T-helper 2 cell treated with Interferon-gamma antibody and Interleukin-4, amounts not matched to agents 5 μg/mL and 100 μg/mL, for 36 hours (primary cell): Measurements from ENCODE around the gene MYH15.
A peak's percentile ranks its signal among the peaks of the same experiment; 100 is the strongest.
"Not testable (repeated sequence)": the region's sequence is repeated elsewhere in the genome, so short reads cannot be mapped to it uniquely, and the experiment has no call there.

Source experiments
- DNase-seq: peaks from one replicate; pipeline ENCODE4 v3.0.0; 2021; ENCODE audit warnings: low spot score
- H3K27ac Mint-ChIP-seq: one replicate; pipeline ENCODE4 v1.8.0; 2021; ENCODE audit warnings: mild to moderate bottlenecking, mixed read lengths
- H3K27me3 Mint-ChIP-seq: one replicate; pipeline ENCODE4 v1.8.0; 2021; ENCODE audit warnings: low read depth, mixed read lengths
- H3K36me3 Mint-ChIP-seq: one replicate; pipeline ENCODE4 v1.8.0; 2021; ENCODE audit warnings: low read depth, mixed read lengths
- H3K4me1 Mint-ChIP-seq: one replicate; pipeline ENCODE4 v1.8.0; 2021; ENCODE audit warnings: low read depth, mixed read lengths
- H3K4me3 Mint-ChIP-seq: one replicate; pipeline ENCODE4 v1.8.0; 2022; ENCODE audit warnings: mild to moderate bottlenecking, moderate library complexity, mixed read lengths
- H3K9me3 Mint-ChIP-seq: one replicate; pipeline ENCODE4 v1.8.0; 2021; ENCODE audit warnings: mixed read lengths

The MYH15 gene

DNA sequence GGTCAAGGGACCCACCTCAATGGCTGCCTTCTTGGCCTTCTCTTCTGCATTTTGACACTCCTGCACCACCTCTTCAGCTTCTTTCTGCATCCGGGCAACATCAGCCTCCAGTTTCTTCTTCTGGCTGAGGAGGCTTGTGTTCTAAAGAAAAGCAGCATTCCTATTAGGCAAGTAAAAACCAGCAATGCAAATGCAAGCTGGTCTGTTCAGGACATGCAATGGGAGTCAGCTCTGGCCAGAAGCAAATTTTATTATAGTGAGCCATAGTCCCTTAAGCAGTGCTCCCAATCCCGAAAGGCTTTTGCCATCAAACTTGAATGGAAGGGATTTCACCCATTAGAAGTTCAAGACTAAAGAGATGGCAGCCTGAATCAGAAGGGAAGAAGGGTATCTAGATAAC, 116.4 kb downstream of the MYH15 start:
- H3K4me3 Mint-ChIP-seq: no peak overlapping the region
- peaks cover 1% of the 10 kb centered on the region for H3K4me1 Mint-ChIP-seq
- DNase-seq: no peak
- no peak overlapping the region for H3K27ac Mint-ChIP-seq
- peaks cover 35% of the 10 kb centered on the region for H3K27me3 Mint-ChIP-seq
- no peaks in the 10 kb centered on the region for H3K36me3 Mint-ChIP-seq
- no peaks in the 10 kb centered on the region for H3K9me3 Mint-ChIP-seq

DNA sequence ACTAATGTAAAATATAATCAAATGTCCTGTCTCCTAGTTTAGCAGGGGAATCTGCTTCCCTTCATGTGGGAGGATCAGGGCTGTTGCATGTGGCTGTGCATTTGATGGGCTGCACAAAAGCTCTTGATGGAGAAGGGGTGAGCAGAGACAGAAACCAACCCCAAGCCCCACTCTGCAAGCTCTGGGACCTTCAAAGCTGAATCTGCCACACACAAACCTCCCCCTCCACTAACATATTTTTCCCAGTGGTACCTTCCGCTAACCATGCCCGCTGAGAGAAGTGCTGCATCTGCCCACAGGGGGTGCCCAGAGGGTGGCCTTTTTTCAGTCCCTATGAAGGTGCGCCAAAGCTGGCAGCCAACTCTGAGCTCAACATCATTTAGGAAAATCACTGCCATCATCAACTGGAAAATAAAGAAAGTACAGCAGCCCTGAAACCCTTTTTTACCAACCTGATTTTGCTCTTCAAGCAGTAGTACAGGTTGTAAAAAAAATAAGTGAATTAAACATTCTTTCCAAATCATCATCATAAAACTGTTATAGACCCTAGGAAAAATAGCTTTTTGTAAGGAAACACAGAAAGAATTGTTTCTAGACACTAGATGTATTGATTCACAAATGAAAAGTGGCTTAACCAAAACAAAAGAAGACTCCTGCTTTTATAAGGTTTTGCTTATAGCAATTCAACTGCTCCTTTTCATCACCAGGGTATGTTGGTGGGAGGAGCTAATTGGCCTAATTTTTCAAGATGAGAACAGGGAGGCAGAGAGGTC, 117.1 kb downstream of the MYH15 start:
- H3K27me3 Mint-ChIP-seq: peaks cover 30% of the 10 kb centered on the region
- H3K27ac Mint-ChIP-seq: no peak overlapping the region
- H3K36me3 Mint-ChIP-seq: no peaks in the 10 kb centered on the region
- no peak for DNase-seq
- H3K4me1 Mint-ChIP-seq: peaks cover 5% of the 10 kb centered on the region
- no peaks in the 10 kb centered on the region for H3K9me3 Mint-ChIP-seq
- no peak overlapping the region for H3K4me3 Mint-ChIP-seq

DNA sequence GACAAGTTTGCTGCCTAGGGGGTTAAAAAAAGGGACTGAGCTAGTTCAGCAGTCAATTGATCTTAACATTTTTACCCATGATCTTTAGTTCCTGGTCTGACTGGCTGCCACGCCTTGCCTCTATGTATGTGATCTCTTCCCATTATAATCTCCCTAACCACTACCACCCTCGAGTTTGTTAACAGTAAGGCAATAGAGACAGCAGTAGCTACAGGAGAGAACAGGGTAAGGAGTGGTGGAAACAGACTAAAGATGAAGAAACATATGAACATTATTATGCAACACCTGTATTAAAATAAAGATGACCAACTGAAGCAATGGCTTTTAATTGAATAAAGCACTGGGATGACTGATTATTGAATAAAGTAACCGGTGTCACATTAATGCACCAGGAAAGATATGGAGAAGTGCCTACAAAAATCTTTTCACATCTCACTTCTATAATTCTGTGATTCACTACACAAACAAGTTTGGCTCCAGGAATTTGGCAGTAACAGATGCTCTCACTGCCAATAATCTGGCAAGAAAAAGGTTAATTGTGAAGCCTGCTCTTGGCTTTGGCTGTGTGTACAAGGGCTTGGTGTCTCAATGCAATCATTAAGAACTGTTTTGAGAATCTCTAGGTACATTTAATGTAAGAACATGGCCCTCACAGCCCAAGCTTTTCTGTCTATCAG, 118.3 kb downstream of the MYH15 start:
- peaks cover 17% of the 10 kb centered on the region for H3K4me1 Mint-ChIP-seq
- peaks cover 26% of the 10 kb centered on the region for H3K27me3 Mint-ChIP-seq
- no peak overlapping the region for H3K27ac Mint-ChIP-seq
- DNase-seq: no peak
- H3K9me3 Mint-ChIP-seq: no peaks in the 10 kb centered on the region
- H3K36me3 Mint-ChIP-seq: no peaks in the 10 kb centered on the region
- no peak overlapping the region for H3K4me3 Mint-ChIP-seq

DNA sequence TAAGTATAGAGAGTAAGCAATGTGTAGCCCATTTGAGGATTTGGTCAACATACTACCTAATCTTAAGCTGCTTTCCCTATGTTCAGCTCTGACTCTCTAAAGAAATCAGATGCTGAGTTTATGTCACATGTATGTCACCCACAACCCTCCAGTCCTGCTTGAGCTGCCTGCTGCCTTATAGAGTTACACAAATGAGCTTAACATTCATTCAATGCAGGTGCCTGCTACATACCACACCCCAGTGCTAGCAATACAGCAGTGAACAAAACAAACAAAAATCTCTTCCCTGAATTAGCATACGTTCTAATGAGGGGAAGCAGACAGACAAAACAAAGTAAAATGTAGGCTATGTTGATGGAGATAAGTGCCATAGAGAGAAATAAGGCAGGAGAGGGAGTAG, 121.0 kb downstream of the MYH15 start:
- Mint-ChIP-seq H3K4me1 (peaks cover 25% of the 10 kb centered on the region), H3K36me3 (no peaks in the 10 kb centered on the region), H3K4me3 (no peak overlapping the region), H3K9me3 (no peaks in the 10 kb centered on the region), H3K27me3 (peaks cover 21% of the 10 kb centered on the region), H3K27ac (no peak overlapping the region)
- DNase-seq: no peak

DNA sequence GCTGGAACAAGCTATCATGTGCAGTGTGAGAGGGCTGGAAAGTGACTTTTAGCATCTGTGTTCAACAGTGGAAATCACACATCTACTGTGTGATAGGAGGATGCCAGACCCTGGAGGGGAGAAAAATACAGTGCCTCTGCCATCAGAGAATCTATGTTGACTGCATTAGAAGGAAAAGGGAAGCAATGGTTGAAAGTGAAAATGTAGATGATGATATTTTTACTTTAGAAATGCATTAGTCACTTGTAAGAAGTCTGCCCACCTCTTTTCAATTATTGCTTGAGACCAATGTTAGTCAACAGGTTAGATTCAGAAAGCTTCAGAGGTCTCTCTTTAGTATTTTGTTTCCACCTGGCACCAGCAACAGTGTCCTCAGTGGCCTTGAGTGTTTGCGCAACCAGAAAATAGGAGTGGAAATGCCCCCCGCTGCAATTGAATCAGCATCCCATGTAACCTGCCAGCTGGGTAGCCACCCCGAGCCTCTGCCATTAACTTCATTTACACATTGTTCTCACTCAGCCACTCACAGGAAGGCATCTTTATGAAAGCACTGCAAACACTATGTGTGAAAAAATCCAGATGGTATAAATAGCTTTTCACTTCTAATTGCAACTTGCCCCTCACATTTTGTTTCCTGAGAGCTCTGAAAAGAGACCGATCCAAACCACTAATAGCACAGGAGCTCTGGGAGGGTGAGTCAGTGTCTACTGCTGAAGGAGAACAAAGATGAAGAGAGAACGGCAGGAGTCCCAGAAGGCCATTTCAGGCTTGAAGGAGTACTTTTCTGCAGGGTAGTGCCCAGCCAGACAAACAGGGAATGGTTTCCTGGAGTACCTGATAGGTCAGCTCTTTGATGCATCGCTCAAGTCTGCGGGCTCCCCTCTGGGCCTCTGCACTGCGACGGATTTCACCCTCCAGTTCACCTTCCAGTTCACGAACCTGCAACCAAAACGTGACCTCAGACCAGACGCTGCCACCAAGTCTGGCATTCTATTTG, 122.0 kb downstream of the MYH15 start:
- Mint-ChIP-seq H3K27me3 (peaks cover 21% of the 10 kb centered on the region), H3K4me3 (peak overlapping the region; percentile 22), H3K27ac (no peak overlapping the region), H3K9me3 (no peaks in the 10 kb centered on the region), H3K36me3 (no peaks in the 10 kb centered on the region), H3K4me1 (peaks cover 25% of the 10 kb centered on the region)
- DNase-seq: peak; percentile 32

DNA sequence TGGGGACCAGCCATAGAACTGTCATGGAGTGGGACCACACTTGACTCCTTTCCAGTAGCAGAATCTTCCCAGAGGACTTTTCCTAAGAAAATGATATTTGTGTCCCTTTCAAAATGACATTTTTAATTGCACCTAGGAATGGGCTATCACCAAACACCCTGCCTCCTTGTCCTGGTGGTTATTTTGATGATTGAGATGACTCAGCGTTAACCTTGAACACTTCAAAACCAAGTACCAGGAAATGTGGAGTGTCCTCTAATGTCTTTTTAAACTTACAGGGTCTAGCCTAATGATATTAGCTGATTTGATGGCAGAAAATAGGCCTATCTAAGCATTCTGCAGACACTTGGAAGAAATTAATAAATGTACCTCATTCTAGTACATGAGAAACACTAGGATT, 123.3 kb downstream of the MYH15 start:
- Mint-ChIP-seq H3K4me1 (peaks cover 25% of the 10 kb centered on the region), H3K4me3 (no peak overlapping the region), H3K9me3 (no peaks in the 10 kb centered on the region), H3K36me3 (no peaks in the 10 kb centered on the region), H3K27me3 (peaks cover 13% of the 10 kb centered on the region), H3K27ac (no peak overlapping the region)
- DNase-seq: no peak

DNA sequence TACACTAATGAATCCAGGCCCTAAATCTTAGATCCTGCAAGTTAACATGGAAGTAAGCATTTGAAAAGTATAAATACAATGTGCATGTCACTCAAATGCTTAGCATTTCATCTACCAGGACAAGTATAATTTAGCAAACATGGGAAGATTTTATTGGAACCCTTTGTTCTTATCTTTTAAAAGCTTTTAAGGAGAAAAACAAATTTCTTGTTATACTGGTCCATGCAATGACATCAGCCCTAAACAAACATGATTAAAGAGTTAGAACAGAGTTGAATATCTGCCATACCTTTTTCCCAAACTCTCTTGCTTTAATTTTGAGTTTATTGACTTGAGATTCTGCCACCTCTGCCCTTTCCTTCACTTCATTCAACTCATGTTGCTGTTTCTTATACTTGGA, 127.1 kb downstream of the MYH15 start:
- peaks cover 20% of the 10 kb centered on the region for H3K4me1 Mint-ChIP-seq
- no peak for DNase-seq
- no peaks in the 10 kb centered on the region for H3K9me3 Mint-ChIP-seq
- no peak overlapping the region for H3K27ac Mint-ChIP-seq
- no peaks in the 10 kb centered on the region for H3K36me3 Mint-ChIP-seq
- H3K4me3 Mint-ChIP-seq: no peak overlapping the region
- no peaks in the 10 kb centered on the region for H3K27me3 Mint-ChIP-seq

DNA sequence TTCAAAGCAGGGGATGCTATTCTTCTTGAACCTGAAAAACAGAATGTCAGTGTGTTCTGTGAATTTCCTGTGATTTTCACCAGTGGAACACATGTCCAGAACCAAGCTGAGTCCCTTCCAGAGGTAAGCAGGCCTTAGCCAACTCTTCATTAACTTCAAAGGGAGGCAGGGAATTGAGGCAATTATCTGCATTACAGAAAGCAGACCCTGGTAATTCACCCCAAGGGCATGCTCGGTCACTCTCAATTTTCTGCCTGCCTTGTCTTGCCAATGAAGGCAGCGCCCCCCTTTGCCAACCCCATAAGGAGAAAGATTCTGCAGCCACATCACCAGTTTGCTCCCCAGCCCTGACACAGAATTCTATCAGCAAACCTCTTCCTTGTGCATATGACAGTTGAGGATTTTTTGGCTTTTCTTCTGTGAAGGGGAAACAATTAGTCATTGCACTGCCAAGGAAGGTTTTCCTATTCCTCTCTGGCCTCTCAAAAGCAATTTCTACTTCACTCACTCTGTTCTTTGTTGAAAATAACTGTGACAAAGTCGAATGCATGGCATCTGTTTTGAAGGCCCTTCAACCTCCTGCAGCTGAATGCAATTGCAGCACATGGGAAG, 128.8 kb downstream of the MYH15 start:
- no peaks in the 10 kb centered on the region for H3K27me3 Mint-ChIP-seq
- DNase-seq: no peak
- peaks cover 4% of the 10 kb centered on the region for H3K4me1 Mint-ChIP-seq
- no peaks in the 10 kb centered on the region for H3K9me3 Mint-ChIP-seq
- H3K4me3 Mint-ChIP-seq: no peak overlapping the region
- H3K27ac Mint-ChIP-seq: no peak overlapping the region
- H3K36me3 Mint-ChIP-seq: peaks cover 3% of the 10 kb centered on the region

DNA sequence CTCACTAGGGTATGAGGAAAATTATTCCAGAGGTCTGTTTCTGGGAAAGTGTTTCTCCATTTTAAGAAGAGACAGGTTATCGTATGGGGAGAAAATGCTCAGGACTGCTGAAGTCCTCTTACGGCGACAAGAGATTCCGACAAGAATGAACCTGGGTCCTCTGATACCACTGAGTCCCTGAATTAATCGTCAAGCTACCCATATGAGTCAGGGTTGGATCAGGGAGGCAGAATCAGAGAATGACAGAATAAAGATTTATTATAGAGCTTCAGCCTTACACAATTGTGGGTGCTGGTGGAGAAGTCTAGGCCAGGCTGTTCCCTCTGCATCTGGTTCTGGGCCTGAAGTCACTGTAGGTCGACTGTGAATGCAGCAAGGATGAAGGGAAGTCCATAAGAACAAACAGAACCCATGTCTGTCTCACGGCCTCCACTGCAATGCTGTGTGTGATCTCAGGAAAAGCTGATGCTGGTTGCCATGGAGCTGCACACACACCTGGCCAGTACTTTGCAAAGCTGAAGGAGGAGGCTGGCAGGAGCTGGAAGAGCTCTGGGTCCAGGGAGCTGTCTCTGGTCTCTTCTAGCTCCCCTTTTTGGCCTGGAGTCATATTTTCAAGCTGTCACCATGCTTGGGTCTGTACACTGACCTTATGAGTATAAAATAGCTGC, 130.1 kb downstream of the MYH15 start:
- H3K36me3 Mint-ChIP-seq: peaks cover 3% of the 10 kb centered on the region

DNA sequence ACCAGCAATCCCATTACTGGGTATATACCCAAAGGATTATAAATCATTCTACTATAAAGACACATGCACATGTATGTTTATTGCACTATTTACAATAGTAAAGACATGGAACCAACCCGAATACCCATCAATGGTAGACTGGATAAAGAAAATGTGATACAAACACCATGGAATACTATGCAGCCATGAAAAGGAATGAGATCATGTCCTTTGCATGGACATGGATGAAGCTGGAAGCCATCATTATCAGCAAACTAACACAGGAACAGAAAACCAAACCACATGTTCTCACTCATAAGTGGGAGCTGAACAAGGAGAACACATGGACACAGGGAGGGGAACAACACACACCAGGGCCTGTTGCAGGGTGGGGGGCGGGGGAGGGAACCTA, 131.4 kb downstream of the MYH15 start:
- DNase-seq, H3K4me3 Mint-ChIP-seq, H3K27me3 Mint-ChIP-seq, H3K27ac Mint-ChIP-seq, H3K36me3 Mint-ChIP-seq, H3K9me3 Mint-ChIP-seq, H3K4me1 Mint-ChIP-seq: not testable (repeated sequence)

More for the DNA sequence above, 130.1 kb downstream of the MYH15 start:
- DNase-seq: no peak
- H3K27ac Mint-ChIP-seq: no peak overlapping the region
- H3K9me3 Mint-ChIP-seq: no peaks in the 10 kb centered on the region
- no peaks in the 10 kb centered on the region for H3K4me1 Mint-ChIP-seq
- H3K4me3 Mint-ChIP-seq: no peak overlapping the region
- no peaks in the 10 kb centered on the region for H3K27me3 Mint-ChIP-seq

DNA sequence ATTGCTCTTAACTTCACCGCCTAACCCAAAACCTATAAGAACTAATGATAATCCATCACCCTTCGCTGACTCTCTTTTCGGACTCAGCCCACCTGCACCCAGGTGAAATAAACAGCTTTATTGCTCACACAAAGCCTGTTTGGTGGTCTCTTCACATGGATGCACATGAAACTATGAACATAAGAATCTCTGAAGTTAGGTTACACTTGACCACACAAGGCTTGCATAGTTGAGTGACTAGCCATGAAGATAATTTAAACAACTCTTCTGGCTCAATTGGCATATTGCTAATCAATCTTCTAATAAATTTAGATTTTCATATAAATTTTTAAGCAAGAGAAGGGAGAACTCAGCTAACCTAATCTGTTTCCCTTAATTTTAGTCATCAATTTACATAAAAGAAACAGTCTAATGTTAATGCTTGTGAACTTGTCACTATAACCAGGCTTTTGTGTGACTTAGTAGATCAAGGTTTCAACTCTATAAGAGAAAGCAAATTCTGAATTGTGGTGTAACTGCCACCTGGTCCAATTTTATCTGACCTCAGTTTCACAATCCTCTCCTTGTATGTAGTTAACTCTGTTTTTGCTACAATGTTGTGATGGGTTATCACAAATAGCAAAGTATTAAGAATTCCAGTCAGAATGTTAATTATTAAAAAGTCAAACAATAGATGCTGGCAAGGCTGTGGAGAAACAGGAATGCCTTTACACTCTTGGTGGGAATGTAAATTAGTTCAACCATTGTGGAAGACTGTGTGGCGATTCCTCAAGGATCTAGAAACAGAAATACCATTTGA, 132.0 kb downstream of the MYH15 start:
- H3K27me3 Mint-ChIP-seq: no peaks in the 10 kb centered on the region
- H3K4me3 Mint-ChIP-seq: no peak overlapping the region
- no peak overlapping the region for H3K27ac Mint-ChIP-seq
- H3K36me3 Mint-ChIP-seq: peaks cover 3% of the 10 kb centered on the region
- no peaks in the 10 kb centered on the region for H3K9me3 Mint-ChIP-seq
- H3K4me1 Mint-ChIP-seq: no peaks in the 10 kb centered on the region
- no peak for DNase-seq

DNA sequence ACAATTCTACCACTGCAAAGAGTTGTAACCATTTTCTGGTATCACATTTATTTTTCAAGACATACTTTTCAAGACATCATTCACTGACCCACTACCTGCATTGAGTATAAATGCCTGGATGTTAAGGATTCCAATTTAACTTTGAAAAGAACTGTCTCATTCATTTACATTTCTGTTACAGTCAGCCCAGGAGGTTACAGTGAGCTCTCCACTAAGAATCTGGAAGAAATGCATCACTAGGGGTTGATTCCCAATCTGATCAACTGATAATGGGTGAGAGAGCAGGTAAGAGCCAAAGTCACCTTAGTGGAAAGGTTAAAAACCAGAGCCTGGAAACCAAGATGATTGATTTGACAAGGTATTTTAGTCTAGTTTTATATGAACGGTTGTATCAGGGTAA, 133.0 kb downstream of the MYH15 start:
- DNase-seq: no peak
- Mint-ChIP-seq H3K36me3 (peaks cover 3% of the 10 kb centered on the region), H3K4me3 (no peak overlapping the region), H3K9me3 (peaks cover 5% of the 10 kb centered on the region), H3K27me3 (peaks cover 3% of the 10 kb centered on the region), H3K4me1 (no peaks in the 10 kb centered on the region), H3K27ac (no peak overlapping the region)

DNA sequence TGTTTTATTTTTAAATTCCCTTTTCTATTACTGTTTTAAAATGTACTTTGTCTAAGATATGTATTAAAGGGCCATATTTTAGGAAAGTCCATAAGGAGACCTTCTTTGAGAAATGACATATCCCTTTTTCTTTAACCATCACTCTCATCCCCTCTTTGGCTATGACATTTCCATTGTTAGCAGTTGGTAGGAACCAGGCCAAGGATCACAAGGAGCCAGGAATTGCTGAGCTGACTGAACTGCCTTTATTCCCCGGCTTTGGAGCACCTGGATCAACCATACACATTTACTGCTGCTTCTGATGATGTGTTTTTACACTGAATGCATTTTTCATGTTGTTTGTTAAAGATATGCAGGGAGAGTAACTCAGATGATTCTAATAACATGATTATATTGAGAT, 134.4 kb downstream of the MYH15 start:
- no peak overlapping the region for H3K27ac Mint-ChIP-seq
- H3K36me3 Mint-ChIP-seq: peaks cover 3% of the 10 kb centered on the region
- no peaks in the 10 kb centered on the region for H3K4me1 Mint-ChIP-seq
- peaks cover 5% of the 10 kb centered on the region for H3K9me3 Mint-ChIP-seq
- no peak for DNase-seq
- peaks cover 3% of the 10 kb centered on the region for H3K27me3 Mint-ChIP-seq
- no peak overlapping the region for H3K4me3 Mint-ChIP-seq
